Uterus (tissue), 4 donors: ENCODE measurements around the gene MRPL52. TPM values are rescaled to one million over a fixed set of nuclear protein-coding genes. Genes with fewer than 3 reads are reported as not detected.

Experiments used
- DNase-seq, 2 donors: peaks; one replicate each; pipeline ENCODE4 v3.0.0-alpha.2; 2019 to 2020
- H3K27ac ChIP-seq, 2 donors: fragments of 200-600 bp; sonication (generic); 1 replicate in 1 of 2; 2 replicates in 1 of 2; pipeline ENCODE4 v1.5.1; 2016 to 2018
- H3K27me3 ChIP-seq, 2 donors: fragments of 200-600 bp; sonication (generic); one replicate each; pipeline ENCODE4 v1.5.1; 2018 to 2019; ENCODE audit warnings: control low read depth in 1 of 2
- H3K36me3 ChIP-seq, 2 donors: fragments of 200-600 bp; sonication (generic); one replicate each; pipeline ENCODE4 v1.5.1; 2019; ENCODE audit warnings: control low read depth in 1 of 2
- H3K4me1 ChIP-seq, 2 donors: fragments of 200-600 bp; sonication (generic); one replicate each; pipeline ENCODE4 v1.5.1; 2018 to 2019; ENCODE audit warnings: control low read depth in 1 of 2
- H3K4me3 ChIP-seq, 2 donors: fragments of 200-600 bp; sonication (generic); 1 replicate in 1 of 2; 2 replicates in 1 of 2; pipeline ENCODE4 v1.5.1; 2018 to 2019; ENCODE audit warnings: mild to moderate bottlenecking in 1 of 2
- H3K9me3 ChIP-seq, 2 donors: fragments of 200-600 bp; sonication (generic); one replicate each; pipeline ENCODE4 v1.5.1; 2019; ENCODE audit warnings: control low read depth in 1 of 2
- CTCF ChIP-seq, 4 experiments: fragments of 200-600 bp in 2 of 4; fragments of 450-650 bp in 2 of 4; sonication (generic) in 2 of 4; IDR thresholded peaks; one replicate each; pipeline ENCODE4 v1.5.1; 2016 to 2019; ENCODE audit warnings: antibody characterized with exemption in 4 of 4, mild to moderate bottlenecking in 2 of 4, moderate library complexity in 1 of 4
- POLR2A ChIP-seq, 2 donors: fragments of 450-650 bp; IDR thresholded peaks; one replicate each; pipeline ENCODE4 v1.6.1; 2016; ENCODE audit warnings: antibody characterized with exemption in 2 of 2, mild to moderate bottlenecking in 1 of 2, moderate library complexity in 1 of 2
- intact Hi-C: fragments of 100-400 bp; cut with DNase I; formaldehyde crosslinking; loops from one replicate; pipeline ENCODE4 v1.15.1; 2023; ENCODE audit warnings: low total_unique reads
- total RNA-seq, 4 donors: library from RNA; depleted of rRNA in 3 of 4; stranded (reverse); fragments of >200 nt in 3 of 4; gene quantifications; one replicate each; pipeline versions ENCODE4 v1.1.0 to v1.2.4, GENCODE V29; 2014 to 2023
- donor health status: DM: yes; HTN: yes; CAD: no.

Gene MRPL52
- total RNA-seq, 4 donors from 2014 or later, result 14.3 to 255 (median 35.3) TPM

- DNase-seq, result no peak
- Histone ChIP-seq H3K27ac (peak overlapping the region; percentile 69 to 74), H3K36me3 (no peaks in the 10 kb centered on the region), H3K9me3 (no peaks in the 10 kb centered on the region), H3K4me1 (no peaks in the 10 kb centered on the region), H3K4me3 (peak overlapping the region; percentile 56 to 71), H3K27me3 (no peaks in the 10 kb centered on the region)
- no peak for TF ChIP-seq CTCF (IDR thresholded peaks at IDR 0.05)
- TF ChIP-seq POLR2A (IDR thresholded peaks at IDR 0.05), result no peak
- intact Hi-C loops, result no loop called here
Observed at GRCh38 chr14:22830443-22831010, 840 bp downstream of the MRPL52 start.

GRCh38 chr14:22835505-22835904, 5.8 kb downstream of the MRPL52 start:
- H3K9me3 ChIP-seq, result no peaks in the 10 kb centered on the region
- H3K4me3 ChIP-seq, result no peak overlapping the region
- no peak for TF ChIP-seq POLR2A (IDR thresholded peaks at IDR 0.05)
- TF ChIP-seq CTCF (IDR thresholded peaks at IDR 0.05), result no peak
- H3K36me3 ChIP-seq, result no peaks in the 10 kb centered on the region
- no peaks in the 10 kb centered on the region for H3K27me3 ChIP-seq
- peak overlapping the region; percentile 96 to 100 for H3K27ac ChIP-seq
- DNase-seq, result no peak
- H3K4me1 ChIP-seq, result peaks cover 0 to 13% of the 10 kb centered on the region in 2 donors
- intact Hi-C loops, result no loop called here

- TF ChIP-seq POLR2A (IDR thresholded peaks at IDR 0.05) (peak; percentile 79 to 85), CTCF (IDR thresholded peaks at IDR 0.05) (peak; percentile 62 to 79 (median 69))
- peak; percentile 85 to 89 for DNase-seq
- peaks cover 0 to 17% of the 10 kb centered on the region in 2 donors for H3K4me1 ChIP-seq
- H3K36me3 ChIP-seq, result no peaks in the 10 kb centered on the region
- peak within 1 kb of the TSS; percentile 96 to 100 for H3K27ac ChIP-seq
- peak within 1 kb of the TSS; percentile 74 to 75 for H3K4me3 ChIP-seq
- no peaks in the 10 kb centered on the region for H3K9me3 ChIP-seq
- H3K27me3 ChIP-seq, result no peaks in the 10 kb centered on the region
- intact Hi-C loops, result no loop called here
Observed at GRCh38 chr14:22836301-22837113, 6.8 kb downstream of the MRPL52 start, which contains the start of gene MMP14. Gene MMP14 (plus strand): TSS chr14:22836585. CDS start chr14:22836818, 233 bp downstream.

GRCh38 chr14:22837114-22837749, 7.5 kb downstream of the MRPL52 start:
- Histone ChIP-seq H3K4me3 (peak overlapping the region; percentile 74 to 75), H3K4me1 (peaks cover 0 to 21% of the 10 kb centered on the region in 2 donors), H3K9me3 (no peaks in the 10 kb centered on the region), H3K27me3 (no peaks in the 10 kb centered on the region), H3K36me3 (no peaks in the 10 kb centered on the region), H3K27ac (peak overlapping the region; percentile 96 to 100)
- intact Hi-C loops, result no loop called here
- peak; percentile 66 to 70 for DNase-seq
- TF ChIP-seq CTCF (IDR thresholded peaks at IDR 0.05) (no peak), POLR2A (IDR thresholded peaks at IDR 0.05) (no peak)
